Skeletal muscle tissue (tissue), 4 donors: ENCODE results near the gene HSPB6. TPM values are rescaled to one million over a fixed set of nuclear protein-coding genes. Genes with fewer than 3 reads are reported as not detected.

Source experiments
- H3K27ac ChIP-seq: one replicate; pipeline ENCODE4 v1.7.0; 2013; ENCODE audit warnings: mild to moderate bottlenecking, low read depth, low read length, inconsistent platforms
- H3K27me3 ChIP-seq, 3 donors: one replicate each; pipeline ENCODE4 v1.7.0; 2013; ENCODE audit warnings: low read length in 3 of 3; ENCODE audit not compliant: control insufficient read depth in 3 of 3, insufficient read depth in 3 of 3
- H3K36me3 ChIP-seq, 3 donors: one replicate each; pipeline ENCODE4 v1.7.0; 2013; ENCODE audit warnings: low read length in 3 of 3; ENCODE audit not compliant: control insufficient read depth in 3 of 3, insufficient read depth in 3 of 3
- H3K4me1 ChIP-seq, 3 donors: one replicate each; pipeline ENCODE4 v1.7.0; 2013; ENCODE audit warnings: low read length in 3 of 3, mild to moderate bottlenecking in 3 of 3; ENCODE audit not compliant: control insufficient read depth in 3 of 3, insufficient read depth in 3 of 3
- H3K4me3 ChIP-seq, 3 donors: one replicate each; pipeline ENCODE4 v1.7.0; 2013; ENCODE audit warnings: low read length in 3 of 3
- H3K9ac ChIP-seq, 3 donors: one replicate each; pipeline ENCODE4 v1.7.0; 2013; ENCODE audit warnings: low read length in 3 of 3, mild to moderate bottlenecking in 3 of 3, moderate library complexity in 2 of 3, low read depth in 1 of 3
- H3K9me3 ChIP-seq, 3 donors: one replicate each; pipeline ENCODE4 v1.7.0; 2013; ENCODE audit warnings: low read length in 3 of 3; ENCODE audit not compliant: control insufficient read depth in 3 of 3
- total RNA-seq: library from RNA; depleted of rRNA; stranded (reverse); fragments of >200 nt; gene quantifications from one replicate; pipeline ENCODE4 v1.2.3, GENCODE V29; 2014
- donor health status: Osteomylitis.

The HSPB6 gene
- total RNA-seq, 1 donor from 2014 or later: 52.7 TPM

DNA sequence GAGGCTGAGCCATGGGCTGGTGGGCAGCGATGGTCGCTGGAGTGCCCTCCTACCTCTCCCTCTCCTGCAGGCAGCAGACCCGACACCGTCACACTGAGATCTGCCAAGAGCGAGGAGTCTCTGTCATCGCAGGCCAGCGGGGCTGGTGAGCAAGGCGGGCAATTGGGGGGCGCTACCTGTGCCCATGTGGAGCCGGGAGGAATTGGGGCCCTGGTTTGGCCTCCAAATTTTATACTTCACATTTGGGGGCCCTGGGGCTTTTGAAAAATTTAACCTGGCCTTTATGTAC lies 28.5 kb upstream of the HSPB6 start:
- Histone ChIP-seq H3K27me3 (no peaks in the 10 kb centered on the region), H3K9me3 (no peaks in the 10 kb centered on the region), H3K4me1 (no peaks in the 10 kb centered on the region), H3K27ac (no peak overlapping the region), H3K9ac (no peak overlapping the region), H3K4me3 (no peak overlapping the region), H3K36me3 (peaks cover 2 to 9% (median 6%) of the 10 kb centered on the region in 3 donors)

DNA sequence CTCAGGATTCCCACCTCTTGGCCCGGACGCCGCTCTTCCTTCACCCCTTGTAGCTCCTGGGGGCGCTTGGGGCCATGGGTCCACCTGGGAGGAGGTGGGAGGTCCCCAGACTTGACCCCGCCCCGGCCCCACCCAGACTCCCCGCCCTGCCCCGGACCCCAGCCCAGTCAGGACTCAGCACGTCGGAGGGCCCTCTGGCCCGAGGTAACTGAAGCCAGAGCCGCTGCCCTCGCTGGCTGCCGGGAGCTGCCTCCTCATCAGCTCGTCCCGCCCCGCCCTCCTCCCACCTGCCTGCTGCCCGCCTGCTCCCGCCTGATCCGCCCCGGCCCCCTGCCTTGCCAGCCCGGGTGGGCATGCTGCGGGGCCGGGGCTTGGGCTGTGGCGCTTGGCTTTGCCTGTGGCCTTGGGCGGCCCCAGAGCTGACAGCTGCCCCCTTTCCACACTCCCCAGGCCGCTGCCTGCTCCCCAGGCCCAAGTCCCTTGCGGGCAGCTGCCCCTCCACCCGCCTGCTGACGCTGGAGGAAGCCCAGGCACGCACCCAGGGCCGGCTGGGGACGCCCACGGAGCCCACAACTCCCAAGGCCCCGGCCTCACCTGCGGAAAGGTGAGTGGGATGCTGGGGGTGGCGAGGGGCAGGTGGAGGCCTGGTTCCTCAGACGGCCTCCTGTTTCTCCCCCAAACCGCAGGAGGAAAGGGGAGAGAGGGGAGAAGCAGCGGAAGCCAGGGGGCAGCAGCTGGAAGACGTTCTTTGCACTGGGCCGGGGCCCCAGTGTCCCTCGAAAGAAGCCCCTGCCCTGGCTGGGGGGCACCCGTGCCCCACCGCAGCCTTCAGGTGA lies 27.9 kb upstream of the HSPB6 start:
- no peak overlapping the region for H3K27ac ChIP-seq
- peaks cover 4 to 12% (median 6%) of the 10 kb centered on the region in 3 donors for H3K36me3 ChIP-seq
- no peak overlapping the region for H3K4me3 ChIP-seq
- no peaks in the 10 kb centered on the region for H3K4me1 ChIP-seq
- H3K27me3 ChIP-seq: no peaks in the 10 kb centered on the region
- no peaks in the 10 kb centered on the region for H3K9me3 ChIP-seq
- H3K9ac ChIP-seq: no peak overlapping the region

DNA sequence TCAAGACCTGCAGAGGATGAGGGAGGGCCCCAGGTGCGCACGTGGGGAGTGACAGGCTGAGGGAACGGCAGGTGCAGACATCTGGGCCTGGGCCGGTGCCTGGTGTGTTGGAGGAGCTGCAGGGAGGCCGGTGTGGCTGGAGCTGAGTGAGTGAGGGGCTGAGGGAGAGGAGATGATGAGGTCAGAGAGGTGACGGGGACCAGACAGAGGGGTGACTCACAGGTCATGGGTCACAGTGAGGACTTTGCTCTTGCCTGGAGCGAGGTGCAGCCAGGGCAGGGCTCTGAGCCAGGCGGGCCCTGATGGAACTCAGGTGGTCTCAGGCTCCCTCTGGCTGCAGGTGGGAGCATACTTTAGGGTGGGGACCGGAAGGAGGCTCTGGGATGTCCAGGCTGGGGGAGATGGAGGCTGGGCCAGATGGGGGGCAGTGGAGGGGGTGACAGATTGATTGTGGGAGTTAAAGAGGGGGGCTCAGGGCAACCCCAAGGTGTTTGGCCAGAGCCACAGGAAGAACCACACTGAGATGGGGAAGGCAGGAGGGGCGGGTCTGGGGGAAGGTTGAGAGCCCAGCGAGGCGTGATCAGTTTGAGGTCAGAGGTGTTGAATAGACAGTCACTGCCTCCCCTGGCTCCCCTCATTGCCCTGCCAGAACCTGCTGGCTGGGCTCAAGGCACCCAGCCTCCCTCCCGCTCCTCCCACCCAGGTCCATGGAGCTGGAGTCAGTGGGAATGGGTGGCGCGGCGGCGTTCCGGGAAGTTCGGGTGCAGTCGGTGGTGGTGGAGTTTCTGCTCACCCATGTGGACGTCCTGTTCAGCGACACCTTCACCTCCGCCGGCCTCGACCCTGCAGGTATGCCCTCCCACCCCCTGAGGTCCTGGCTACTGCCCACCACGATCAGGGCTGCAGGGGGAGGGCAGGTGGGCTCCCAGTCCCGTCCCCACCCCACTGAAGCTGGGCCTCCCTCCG lies 26.9 kb upstream of the HSPB6 start:
- H3K27ac ChIP-seq: no peak overlapping the region
- H3K9me3 ChIP-seq: no peaks in the 10 kb centered on the region
- H3K27me3 ChIP-seq: no peaks in the 10 kb centered on the region
- H3K9ac ChIP-seq: no peak overlapping the region
- H3K36me3 ChIP-seq: peaks cover 6 to 17% (median 6%) of the 10 kb centered on the region in 3 donors
- H3K4me1 ChIP-seq: no peaks in the 10 kb centered on the region
- H3K4me3 ChIP-seq: no peak overlapping the region

DNA sequence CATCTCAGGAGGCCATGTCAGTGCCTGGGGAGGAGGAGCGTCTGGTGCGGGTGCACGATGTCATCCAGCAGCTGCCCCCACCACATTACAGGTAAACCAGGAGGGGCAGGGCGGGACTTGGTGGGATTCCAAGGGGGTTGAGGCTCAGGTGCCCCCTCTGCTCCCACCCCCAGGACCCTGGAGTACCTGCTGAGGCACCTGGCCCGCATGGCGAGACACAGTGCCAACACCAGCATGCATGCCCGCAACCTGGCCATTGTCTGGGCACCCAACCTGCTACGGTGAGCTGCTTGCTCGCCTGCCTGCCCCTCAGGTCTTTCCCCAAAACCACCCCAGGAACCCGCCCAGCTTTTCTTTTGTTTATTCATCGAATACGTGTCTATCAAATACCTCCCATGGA lies 25.8 kb upstream of the HSPB6 start:
- H3K9ac ChIP-seq: no peak overlapping the region
- no peaks in the 10 kb centered on the region for H3K27me3 ChIP-seq
- H3K27ac ChIP-seq: no peak overlapping the region
- H3K9me3 ChIP-seq: no peaks in the 10 kb centered on the region
- H3K4me1 ChIP-seq: no peaks in the 10 kb centered on the region
- H3K36me3 ChIP-seq: peaks cover 10 to 17% (median 15%) of the 10 kb centered on the region in 3 donors
- H3K4me3 ChIP-seq: no peak overlapping the region

DNA sequence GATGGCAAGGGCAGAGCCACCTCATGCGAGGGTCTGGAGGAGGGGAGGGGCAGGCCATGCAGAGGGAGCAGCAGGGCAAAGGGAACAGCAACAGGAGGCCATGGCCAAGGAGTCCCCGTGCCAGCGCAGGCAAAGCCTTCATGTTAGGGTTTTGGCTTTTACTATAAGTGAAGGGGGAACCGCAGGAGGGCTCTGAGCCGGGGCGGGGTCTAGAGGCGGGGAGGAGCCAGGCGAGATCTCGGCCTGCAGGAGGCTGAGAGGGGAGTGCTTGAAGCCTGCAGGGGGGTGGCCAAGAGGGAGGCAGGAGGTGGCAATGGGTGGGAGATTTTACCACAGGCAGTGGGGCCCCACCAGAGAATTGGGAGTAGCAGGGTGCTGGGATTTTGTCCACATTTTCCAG lies 24.8 kb upstream of the HSPB6 start:
- Histone ChIP-seq H3K9ac (no peak overlapping the region), H3K4me1 (no peaks in the 10 kb centered on the region), H3K36me3 (peaks cover 10 to 17% (median 16%) of the 10 kb centered on the region in 3 donors), H3K9me3 (no peaks in the 10 kb centered on the region), H3K27ac (no peak overlapping the region), H3K4me3 (no peak overlapping the region), H3K27me3 (no peaks in the 10 kb centered on the region)

DNA sequence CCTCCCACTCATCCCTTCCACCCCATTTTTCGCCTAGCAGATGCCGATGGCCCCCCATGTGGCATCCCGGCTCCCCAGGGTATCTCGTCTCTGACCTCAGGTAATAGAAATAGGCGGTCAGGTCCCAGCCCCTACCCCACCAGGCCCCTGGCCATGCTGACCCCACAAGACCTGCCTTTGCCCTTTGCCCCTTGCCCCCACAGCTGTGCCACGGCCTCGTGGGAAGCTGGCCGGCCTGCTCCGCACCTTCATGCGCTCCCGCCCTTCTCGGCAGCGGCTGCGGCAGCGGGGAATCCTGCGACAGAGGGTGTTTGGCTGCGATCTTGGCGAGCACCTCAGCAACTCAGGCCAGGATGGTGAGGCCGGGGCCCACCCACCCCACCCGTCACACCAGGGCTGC lies 23.9 kb upstream of the HSPB6 start:
- peaks cover 10 to 13% (median 12%) of the 10 kb centered on the region in 3 donors for H3K36me3 ChIP-seq

DNA sequence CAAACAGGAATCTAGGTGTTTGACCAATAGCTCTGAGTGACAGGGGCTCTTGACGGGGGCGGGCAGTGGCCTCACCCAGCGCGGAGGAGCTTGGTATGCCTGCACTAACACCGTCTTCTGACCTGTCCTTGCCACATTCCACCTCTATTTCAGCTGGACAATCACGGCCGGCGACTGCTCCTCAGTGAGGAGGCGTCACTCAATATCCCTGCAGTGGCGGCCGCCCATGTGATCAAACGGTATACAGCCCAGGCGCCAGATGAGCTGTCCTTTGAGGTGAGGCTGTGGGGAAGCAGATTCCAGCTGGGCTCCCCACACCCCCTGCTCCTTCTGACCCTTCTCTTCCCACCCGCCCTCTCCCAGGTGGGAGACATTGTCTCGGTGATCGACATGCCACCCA lies 23.2 kb upstream of the HSPB6 start:
- Histone ChIP-seq H3K4me1 (peaks cover 4 to 5% (median 5%) of the 10 kb centered on the region in 3 donors), H3K4me3 (no peak overlapping the region), H3K9me3 (no peaks in the 10 kb centered on the region), H3K27ac (no peak overlapping the region), H3K9ac (no peak overlapping the region), H3K27me3 (no peaks in the 10 kb centered on the region), H3K36me3 (peaks cover 10 to 13% (median 12%) of the 10 kb centered on the region in 3 donors)

More for the DNA sequence above, 23.9 kb upstream of the HSPB6 start:
- H3K27me3 ChIP-seq: no peaks in the 10 kb centered on the region
- H3K4me1 ChIP-seq: peaks cover 3 to 5% (median 4%) of the 10 kb centered on the region in 3 donors
- H3K4me3 ChIP-seq: no peak overlapping the region
- no peak overlapping the region for H3K9ac ChIP-seq
- no peak overlapping the region for H3K27ac ChIP-seq
- no peaks in the 10 kb centered on the region for H3K9me3 ChIP-seq

DNA sequence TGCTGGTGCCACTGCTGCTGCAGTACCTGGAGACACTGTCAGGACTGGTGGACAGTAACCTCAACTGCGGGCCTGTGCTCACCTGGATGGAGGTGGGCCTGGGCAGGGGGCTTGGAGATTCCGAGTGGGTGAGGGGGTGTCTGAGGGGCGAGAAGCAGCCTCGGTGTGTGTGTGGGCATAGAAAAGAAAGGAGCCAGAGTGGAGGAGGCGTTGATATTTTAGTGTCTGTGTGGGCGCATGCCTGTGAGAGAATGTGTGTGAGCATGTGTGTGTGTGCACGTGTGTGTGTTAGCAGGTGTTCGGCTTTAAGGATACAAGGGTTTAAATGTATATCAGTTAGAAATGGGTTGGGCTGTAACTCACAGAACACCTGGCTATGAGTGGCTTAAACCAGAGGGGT lies 22.2 kb upstream of the HSPB6 start:
- Histone ChIP-seq H3K36me3 (peaks cover 10 to 13% (median 12%) of the 10 kb centered on the region in 3 donors), H3K4me1 (peaks cover 10 to 13% (median 11%) of the 10 kb centered on the region in 3 donors), H3K27ac (no peak overlapping the region), H3K4me3 (no peak overlapping the region), H3K9me3 (no peaks in the 10 kb centered on the region), H3K27me3 (no peaks in the 10 kb centered on the region), H3K9ac (no peak overlapping the region)

DNA sequence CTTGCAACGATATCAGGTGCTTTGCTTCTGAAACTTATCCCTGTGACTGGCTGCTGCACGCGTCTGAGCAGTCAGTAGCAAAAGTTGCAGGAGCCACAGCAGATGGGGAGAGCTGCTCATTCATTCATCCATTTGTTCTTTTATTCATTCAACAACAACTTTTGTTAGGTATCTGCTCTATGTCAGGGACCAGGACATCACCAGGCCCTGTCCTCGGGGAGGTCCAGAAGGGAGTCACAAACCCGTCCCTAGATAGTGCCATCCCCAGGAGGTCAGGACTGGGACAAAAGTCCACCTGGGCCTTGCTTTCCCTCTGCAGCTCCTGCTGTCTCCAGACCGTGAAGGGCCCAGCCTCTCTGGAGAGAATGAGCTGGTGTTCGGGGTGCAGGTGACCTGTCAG lies 21.1 kb upstream of the HSPB6 start:
- Histone ChIP-seq H3K9ac (peak overlapping the region in 1 of 3 donors; percentile 3), H3K4me3 (no peak overlapping the region), H3K36me3 (peaks cover 10 to 13% (median 12%) of the 10 kb centered on the region in 3 donors), H3K27me3 (no peaks in the 10 kb centered on the region), H3K4me1 (peaks cover 10 to 13% (median 11%) of the 10 kb centered on the region in 3 donors), H3K27ac (no peak overlapping the region), H3K9me3 (no peaks in the 10 kb centered on the region)
